WERI-Rb-1 (cell line): ENCODE data around the gene MAEL.

ENCODE experiments used
- DNase-seq: peaks from one replicate; pipeline ENCODE4 v3.0.0-alpha.2; 2020
- H3K27ac ChIP-seq: fragments of 250-450 bp; sonication (Bioruptor Pico); 2 replicates; pipeline ENCODE4 v1.5.1; 2020; ENCODE audit warnings: mild to moderate bottlenecking, moderate library complexity
- H3K27me3 ChIP-seq: fragments of 250-450 bp; sonication (Bioruptor Pico); 2 replicates; pipeline ENCODE4 v1.5.1; 2021; ENCODE audit warnings: mild to moderate bottlenecking, low read depth, moderate library complexity; ENCODE audit not compliant: insufficient read depth, severe bottlenecking
- H3K36me3 ChIP-seq: fragments of 250-450 bp; sonication (Bioruptor Pico); 2 replicates; pipeline ENCODE4 v1.5.1; 2020; ENCODE audit warnings: mild to moderate bottlenecking, moderate library complexity
- H3K4me3 ChIP-seq: 2 replicates; pipeline ENCODE4 v1.5.1; 2011; ENCODE audit warnings: low read depth, mild to moderate bottlenecking, control low read depth, low read length
- H3K9me3 ChIP-seq: fragments of 250-450 bp; sonication (Bioruptor Pico); 2 replicates; pipeline ENCODE4 v1.5.1; 2021; ENCODE audit warnings: mild to moderate bottlenecking, moderate library complexity; ENCODE audit not compliant: severe bottlenecking
- TF ChIP-seq, protein P1 (sequence below): IDR thresholded peaks from 2 replicates; pipeline ENCODE4 v1.5.1; 2011; ENCODE audit warnings: low read depth, mild to moderate bottlenecking, control low read depth, inconsistent platforms, low read length

MAEL gene

DNA sequence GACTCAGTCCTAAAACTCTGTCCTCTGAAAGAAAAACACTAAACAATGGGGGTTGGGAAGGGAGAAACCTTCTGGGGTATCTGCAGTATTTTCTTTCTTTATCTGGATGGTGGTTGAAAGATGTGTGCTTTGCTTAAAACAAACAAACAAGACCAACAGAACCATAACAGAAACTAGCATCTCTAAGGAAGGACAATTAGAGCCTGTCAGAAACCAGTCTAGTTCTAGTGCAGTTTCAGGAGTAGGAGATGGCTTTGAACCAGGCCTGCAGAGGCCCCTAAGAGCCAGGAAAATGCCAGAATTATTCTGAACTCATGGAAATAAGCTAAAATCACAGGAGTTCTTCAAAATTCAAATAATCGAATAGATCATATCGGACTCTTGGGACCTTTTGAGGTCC is 32.2 kb upstream of the MAEL start:
- no peak for DNase-seq
- H3K9me3 ChIP-seq: no peaks in the 10 kb centered on the region
- no peaks in the 10 kb centered on the region for H3K27me3 ChIP-seq
- H3K4me3 ChIP-seq: no peak overlapping the region
- no peak overlapping the region for H3K27ac ChIP-seq
- TF ChIP-seq, protein P1, sequence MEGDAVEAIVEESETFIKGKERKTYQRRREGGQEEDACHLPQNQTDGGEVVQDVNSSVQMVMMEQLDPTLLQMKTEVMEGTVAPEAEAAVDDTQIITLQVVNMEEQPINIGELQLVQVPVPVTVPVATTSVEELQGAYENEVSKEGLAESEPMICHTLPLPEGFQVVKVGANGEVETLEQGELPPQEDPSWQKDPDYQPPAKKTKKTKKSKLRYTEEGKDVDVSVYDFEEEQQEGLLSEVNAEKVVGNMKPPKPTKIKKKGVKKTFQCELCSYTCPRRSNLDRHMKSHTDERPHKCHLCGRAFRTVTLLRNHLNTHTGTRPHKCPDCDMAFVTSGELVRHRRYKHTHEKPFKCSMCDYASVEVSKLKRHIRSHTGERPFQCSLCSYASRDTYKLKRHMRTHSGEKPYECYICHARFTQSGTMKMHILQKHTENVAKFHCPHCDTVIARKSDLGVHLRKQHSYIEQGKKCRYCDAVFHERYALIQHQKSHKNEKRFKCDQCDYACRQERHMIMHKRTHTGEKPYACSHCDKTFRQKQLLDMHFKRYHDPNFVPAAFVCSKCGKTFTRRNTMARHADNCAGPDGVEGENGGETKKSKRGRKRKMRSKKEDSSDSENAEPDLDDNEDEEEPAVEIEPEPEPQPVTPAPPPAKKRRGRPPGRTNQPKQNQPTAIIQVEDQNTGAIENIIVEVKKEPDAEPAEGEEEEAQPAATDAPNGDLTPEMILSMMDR: no peak
- no peaks in the 10 kb centered on the region for H3K36me3 ChIP-seq

DNA sequence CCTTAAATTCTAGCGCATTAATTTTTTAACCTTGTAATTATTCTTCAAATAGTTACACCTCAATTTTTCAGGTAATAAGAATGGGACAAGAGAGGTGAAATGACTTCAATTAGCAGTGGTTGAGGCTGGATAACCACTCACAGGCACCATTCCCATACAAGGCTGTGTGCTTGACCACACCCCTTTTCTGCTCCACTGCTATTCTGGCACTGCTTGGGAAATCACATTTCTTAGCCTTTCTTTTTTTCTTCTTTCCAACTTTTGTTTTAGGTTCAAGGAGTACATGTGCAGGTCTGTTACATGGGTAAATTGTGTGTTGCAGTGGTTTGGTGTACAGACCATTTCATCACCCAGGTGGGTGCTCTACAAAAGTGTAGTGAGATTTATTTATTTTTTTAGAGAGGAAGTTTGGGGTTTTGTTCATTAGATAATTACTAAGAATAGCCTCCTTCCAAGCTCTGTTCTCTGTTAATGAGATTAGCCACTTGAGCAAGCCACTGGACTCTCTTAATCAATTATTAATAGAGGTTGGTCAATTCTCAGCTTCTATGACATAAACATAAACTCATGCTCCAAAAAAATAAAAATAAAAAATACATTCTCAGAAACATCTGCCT is 28.1 kb upstream of the MAEL start:
- no peak for DNase-seq
- Histone ChIP-seq H3K9me3 (no peaks in the 10 kb centered on the region), H3K36me3 (no peaks in the 10 kb centered on the region), H3K4me3 (no peak overlapping the region), H3K27me3 (no peaks in the 10 kb centered on the region), H3K27ac (no peak overlapping the region)
- TF ChIP-seq, protein P1: no peak

DNA sequence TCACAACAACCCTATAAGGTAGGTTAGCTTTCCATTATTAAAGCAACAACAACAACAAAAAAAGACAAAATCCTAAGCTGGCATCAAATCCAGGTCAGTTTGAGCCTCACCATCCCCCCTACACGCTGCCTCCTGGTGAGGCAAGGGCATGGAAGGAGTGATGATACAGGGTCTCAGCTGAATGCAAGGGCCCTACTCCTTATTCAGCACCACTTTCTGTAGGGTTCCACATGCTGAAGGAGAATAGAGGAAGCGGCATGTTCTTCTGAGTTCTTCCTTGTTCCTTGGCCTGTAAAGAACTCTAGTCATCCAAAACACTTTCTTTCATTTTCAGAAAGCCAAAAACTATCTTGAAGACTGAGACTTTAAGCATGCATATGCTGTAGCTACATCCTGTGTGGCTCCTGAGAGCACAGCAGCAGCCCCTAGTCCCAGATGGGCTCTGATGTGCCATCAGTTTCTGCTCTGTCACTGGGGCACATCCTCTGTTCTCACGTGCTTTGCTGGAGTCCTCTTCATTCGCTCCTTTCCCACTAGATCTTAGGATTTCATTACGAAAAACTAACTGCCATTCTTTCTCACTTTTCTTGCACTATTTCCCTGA is 19.9 kb upstream of the MAEL start:
- H3K36me3 ChIP-seq: no peaks in the 10 kb centered on the region
- no peak overlapping the region for H3K4me3 ChIP-seq
- H3K9me3 ChIP-seq: no peaks in the 10 kb centered on the region
- no peak for DNase-seq
- H3K27ac ChIP-seq: no peak overlapping the region
- H3K27me3 ChIP-seq: no peaks in the 10 kb centered on the region
- TF ChIP-seq, protein P1: no peak

DNA sequence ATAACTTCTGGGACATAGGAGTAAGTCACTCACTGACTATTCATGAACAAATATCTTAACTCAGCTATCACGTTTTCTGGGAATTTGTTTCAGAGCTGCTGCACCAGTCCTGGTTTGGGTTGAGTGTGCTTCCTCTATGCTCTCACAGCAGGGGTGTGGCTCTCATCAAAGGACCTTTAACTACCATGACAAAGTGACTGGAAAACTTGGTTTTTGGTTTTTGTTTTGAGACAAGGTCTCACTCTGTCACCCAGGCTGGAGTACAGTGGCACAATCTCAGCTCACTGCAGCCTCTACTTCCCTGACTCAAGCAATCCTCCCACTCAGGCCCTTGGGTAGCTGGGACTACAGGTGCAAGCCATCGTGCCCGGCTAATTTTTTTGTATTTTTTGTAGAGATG is 17.8 kb upstream of the MAEL start:
- TF ChIP-seq, protein P1: no peak
- no peaks in the 10 kb centered on the region for H3K9me3 ChIP-seq
- DNase-seq: no peak
- H3K27ac ChIP-seq: no peak overlapping the region
- no peaks in the 10 kb centered on the region for H3K27me3 ChIP-seq
- no peaks in the 10 kb centered on the region for H3K36me3 ChIP-seq
- no peak overlapping the region for H3K4me3 ChIP-seq

DNA sequence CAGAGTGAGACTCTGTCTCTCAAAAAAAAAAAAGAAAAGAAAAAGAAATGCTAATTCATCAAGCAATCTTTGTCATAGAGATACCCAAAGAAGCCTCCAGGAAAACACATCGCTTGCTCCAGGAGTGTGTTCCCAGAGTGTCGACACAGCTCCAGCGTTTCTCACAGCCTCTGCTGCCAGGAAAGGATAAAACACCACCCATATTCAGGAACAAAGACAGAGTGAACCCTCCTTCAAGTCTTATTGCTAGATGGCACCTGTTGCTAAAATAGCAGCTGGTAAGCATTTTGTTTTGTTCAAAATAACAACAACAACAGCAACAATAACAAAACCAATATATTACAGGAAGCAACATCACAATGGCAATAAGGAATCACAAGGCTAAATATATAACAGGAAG is 16.9 kb upstream of the MAEL start:
- TF ChIP-seq, protein P1: no peak

DNA sequence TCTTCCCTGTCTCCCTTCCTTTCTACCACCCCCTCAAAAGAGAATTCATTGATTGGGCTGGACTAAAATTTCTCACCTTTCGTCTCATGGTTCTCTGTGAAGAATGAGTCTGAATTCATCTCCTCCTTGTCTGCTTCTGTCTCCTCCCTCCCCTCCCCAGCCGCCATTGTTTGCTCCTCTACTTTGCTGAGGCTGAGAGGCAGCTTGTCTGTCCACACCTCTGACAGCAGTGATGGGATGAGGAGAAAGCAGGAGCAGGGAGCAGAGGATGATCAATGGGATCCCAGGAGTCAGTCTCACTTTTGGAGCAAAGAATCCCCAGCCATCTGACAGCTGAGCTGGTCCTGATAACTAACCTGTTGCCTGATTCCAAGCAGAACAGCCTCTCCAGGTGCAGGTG is 16.3 kb upstream of the MAEL start:
- TF ChIP-seq, protein P1: no peak
- Histone ChIP-seq H3K36me3 (no peaks in the 10 kb centered on the region), H3K9me3 (no peaks in the 10 kb centered on the region), H3K27me3 (no peaks in the 10 kb centered on the region), H3K4me3 (no peak overlapping the region), H3K27ac (no peak overlapping the region)
- DNase-seq: no peak

More for the DNA sequence above, 16.9 kb upstream of the MAEL start:
- Histone ChIP-seq H3K27me3 (no peaks in the 10 kb centered on the region), H3K27ac (no peak overlapping the region), H3K4me3 (no peak overlapping the region), H3K36me3 (no peaks in the 10 kb centered on the region), H3K9me3 (no peaks in the 10 kb centered on the region)
- no peak for DNase-seq
